SK-N-MC (cell line): ENCODE data around the gene RPS27A.

Experiments
- EZH2 ChIP-seq: fragments of 200-600 bp; sonication (generic); IDR thresholded peaks from one replicate; pipeline ENCODE4 v1.6.1; 2017; ENCODE audit warnings: antibody characterized with exemption
- FOXP2 ChIP-seq: optimal IDR thresholded peaks from 2 replicates; pipeline ENCODE3; 2011; ENCODE audit warnings: mild to moderate bottlenecking, moderate library complexity; ENCODE audit not compliant: insufficient read depth; ENCODE audit errors: extremely low read length, control extremely low read depth
- POLR2AphosphoS5 ChIP-seq: IDR thresholded peaks from 2 replicates; pipeline ENCODE4 v1.6.1; 2012; ENCODE audit warnings: mild to moderate bottlenecking, low read depth, low read length, borderline replicate concordance

- TF ChIP-seq FOXP2 (no peak), EZH2 (no peak), POLR2AphosphoS5 (no peak)
Observed at GRCh38 chr2:55230551-55230950, 1.9 kb upstream of the RPS27A start.
